Hepatocyte (in vitro differentiated cells): Measurements from ENCODE around the gene CHCHD4. TPM values are rescaled to one million over a fixed set of nuclear protein-coding genes. Genes with fewer than 3 reads are reported as not detected.

Experiments used
- DNase-seq: peaks from one replicate; pipeline ENCODE4 v3.0.0-alpha.2; 2016; ENCODE audit warnings: low spot score
- H2AFZ ChIP-seq: fragments of 200-600 bp; sonication (generic); 2 replicates; pipeline ENCODE4 v1.6.0; 2016; ENCODE audit warnings: antibody characterized with exemption, mild to moderate bottlenecking
- H3K27ac ChIP-seq: fragments of 200-600 bp; sonication (generic); 2 replicates; pipeline ENCODE4 v1.5.1; 2016; ENCODE audit warnings: mild to moderate bottlenecking
- H3K27me3 ChIP-seq: fragments of 200-600 bp; sonication (generic); 2 replicates; pipeline ENCODE4 v1.6.1; 2016
- H3K36me3 ChIP-seq: fragments of 200-600 bp; sonication (generic); replicated peaks from 2 replicates; pipeline ENCODE4 v1.5.1; 2016; ENCODE audit warnings: low read depth; ENCODE audit not compliant: insufficient read depth
- H3K4me1 ChIP-seq: fragments of 200-600 bp; sonication (generic); 2 replicates; pipeline ENCODE4 v1.5.1; 2016; ENCODE audit warnings: mild to moderate bottlenecking, moderate library complexity; ENCODE audit not compliant: insufficient read depth
- H3K4me2 ChIP-seq: fragments of 200-600 bp; sonication (generic); 2 replicates; pipeline ENCODE4 v1.6.0; 2016
- H3K4me3 ChIP-seq: fragments of 200-600 bp; sonication (generic); 2 replicates; pipeline ENCODE4 v1.5.1; 2016; ENCODE audit warnings: mild to moderate bottlenecking
- H3K79me2 ChIP-seq: fragments of 200-600 bp; sonication (generic); 2 replicates; pipeline ENCODE4 v1.6.0; 2017; ENCODE audit warnings: mild to moderate bottlenecking
- H3K9me2 ChIP-seq: fragments of 200-600 bp; sonication (generic); replicated peaks from 2 replicates; pipeline ENCODE4 v1.6.0; 2017; ENCODE audit warnings: mild to moderate bottlenecking; ENCODE audit not compliant: insufficient read depth
- H3K9me3 ChIP-seq: fragments of 200-600 bp; sonication (generic); 2 replicates; pipeline ENCODE4 v1.5.1; 2016; ENCODE audit warnings: low read depth, mild to moderate bottlenecking
- H4K20me1 ChIP-seq: fragments of 200-600 bp; sonication (generic); 2 replicates; pipeline ENCODE4 v1.6.0; 2016; ENCODE audit warnings: mild to moderate bottlenecking; ENCODE audit not compliant: insufficient read depth, poor library complexity, severe bottlenecking
- EZH2 ChIP-seq: fragments of 200-600 bp; sonication (generic); IDR thresholded peaks from 2 replicates; pipeline ENCODE4 v1.6.1; 2016; ENCODE audit warnings: antibody characterized with exemption, mild to moderate bottlenecking, borderline replicate concordance
- EZH2phosphoT487 ChIP-seq: fragments of 200-600 bp; sonication (generic); IDR thresholded peaks from one replicate; pipeline ENCODE4 v1.6.1; 2018; ENCODE audit warnings: antibody characterized with exemption, mild to moderate bottlenecking, low read depth, moderate library complexity; ENCODE audit not compliant: unreplicated experiment, severe bottlenecking
- WGBS: methylation state at CpG from one replicate; pipeline ENCODE4 v1.1.6; 2016; ENCODE audit warnings: low lambda C conversion rate; ENCODE audit errors: missing lambda C conversion rate; 5-methylcytosine and 5-hydroxymethylcytosine counted together
- polyA plus RNA-seq: library from polyadenylated mRNA; unstranded; fragments of >200 nt; fragmentation: Nextera tagmentation; extraction: Ambion mirVana; gene quantifications from 2 replicates; pipeline ENCODE4 v1.2.1, GENCODE V29; 2016
- total RNA-seq: library from RNA; depleted of rRNA; stranded (reverse); fragments of >200 nt; gene quantifications from 2 replicates; pipeline ENCODE4 v1.2.3, GENCODE V29; 2014
- TF ChIP-seq, protein P1 (sequence below): fragments of 200-600 bp; sonication (generic); IDR thresholded peaks from 2 replicates; pipeline ENCODE4 v1.5.1; 2016; ENCODE audit warnings: antibody characterized with exemption, mild to moderate bottlenecking; ENCODE audit not compliant: poor library complexity

The CHCHD4 gene
- total and polyA plus RNA-seq, 2 experiments from 2014 or later: 15.2 to 22.8 TPM

DNA sequence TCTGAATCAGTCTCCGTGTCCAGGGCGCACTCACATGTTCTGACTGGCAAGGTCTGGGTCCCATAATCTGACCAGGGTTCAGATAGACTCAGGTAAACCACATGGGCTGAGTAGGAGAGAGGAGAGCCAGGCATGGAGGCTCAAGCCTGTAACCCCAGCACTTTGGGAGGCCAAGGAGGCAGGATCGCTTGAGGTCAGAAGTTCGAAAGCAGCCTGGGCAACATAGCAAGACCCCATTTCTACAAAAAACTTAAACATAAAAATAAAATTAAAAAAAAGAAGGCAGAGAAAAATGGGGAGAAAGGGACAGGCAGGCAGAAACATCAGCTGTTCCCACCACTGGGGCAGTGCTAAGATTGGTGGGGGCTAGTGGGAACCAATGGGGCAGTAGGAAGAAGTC is 5.6 kb upstream of the CHCHD4 start:
- peaks cover 41% of the 10 kb centered on the region for H3K79me2 ChIP-seq
- TF ChIP-seq EZH2phosphoT487 (no peak), EZH2 (no peak)
- TF ChIP-seq, protein P1, sequence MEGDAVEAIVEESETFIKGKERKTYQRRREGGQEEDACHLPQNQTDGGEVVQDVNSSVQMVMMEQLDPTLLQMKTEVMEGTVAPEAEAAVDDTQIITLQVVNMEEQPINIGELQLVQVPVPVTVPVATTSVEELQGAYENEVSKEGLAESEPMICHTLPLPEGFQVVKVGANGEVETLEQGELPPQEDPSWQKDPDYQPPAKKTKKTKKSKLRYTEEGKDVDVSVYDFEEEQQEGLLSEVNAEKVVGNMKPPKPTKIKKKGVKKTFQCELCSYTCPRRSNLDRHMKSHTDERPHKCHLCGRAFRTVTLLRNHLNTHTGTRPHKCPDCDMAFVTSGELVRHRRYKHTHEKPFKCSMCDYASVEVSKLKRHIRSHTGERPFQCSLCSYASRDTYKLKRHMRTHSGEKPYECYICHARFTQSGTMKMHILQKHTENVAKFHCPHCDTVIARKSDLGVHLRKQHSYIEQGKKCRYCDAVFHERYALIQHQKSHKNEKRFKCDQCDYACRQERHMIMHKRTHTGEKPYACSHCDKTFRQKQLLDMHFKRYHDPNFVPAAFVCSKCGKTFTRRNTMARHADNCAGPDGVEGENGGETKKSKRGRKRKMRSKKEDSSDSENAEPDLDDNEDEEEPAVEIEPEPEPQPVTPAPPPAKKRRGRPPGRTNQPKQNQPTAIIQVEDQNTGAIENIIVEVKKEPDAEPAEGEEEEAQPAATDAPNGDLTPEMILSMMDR: no peak
- no peak overlapping the region for H3K27ac ChIP-seq
- H3K9me3 ChIP-seq: no peaks in the 10 kb centered on the region
- H3K9me2 ChIP-seq: no peaks in the 10 kb centered on the region
- WGBS: 93% methylated on average over 4 of the region's 4 CpGs
- H3K27me3 ChIP-seq: no peaks in the 10 kb centered on the region
- no peak for DNase-seq
- no peak overlapping the region for H3K4me2 ChIP-seq
- H3K36me3 ChIP-seq: no peaks in the 10 kb centered on the region
- peaks cover 9% of the 10 kb centered on the region for H3K4me1 ChIP-seq
- H4K20me1 ChIP-seq: peaks cover 22% of the 10 kb centered on the region
- no peak overlapping the region for H3K4me3 ChIP-seq
- H2AFZ ChIP-seq: no peak overlapping the region

DNA sequence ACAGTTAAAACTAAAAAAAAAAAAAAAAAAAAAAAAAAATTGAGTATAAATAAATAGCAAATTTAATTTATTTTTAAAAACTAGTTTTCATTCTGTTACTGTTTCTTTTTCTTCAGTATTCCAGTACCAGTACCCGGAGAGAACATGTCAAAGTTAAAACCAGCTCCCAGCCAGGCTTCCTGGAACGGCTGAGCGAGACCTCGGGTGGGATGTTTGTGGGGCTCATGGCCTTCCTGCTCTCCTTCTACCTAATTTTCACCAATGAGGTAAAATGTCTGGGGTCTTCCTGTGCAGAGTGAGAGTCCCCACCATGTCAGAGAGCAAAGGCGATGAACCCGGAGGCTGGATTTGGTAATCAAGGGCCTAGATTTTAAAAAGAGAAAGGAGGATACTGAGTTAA is 4.6 kb upstream of the CHCHD4 start:
- H3K36me3 ChIP-seq: no peaks in the 10 kb centered on the region
- H3K4me2 ChIP-seq: no peak overlapping the region
- no peak overlapping the region for H2AFZ ChIP-seq
- no peaks in the 10 kb centered on the region for H3K9me2 ChIP-seq
- H3K79me2 ChIP-seq: peaks cover 41% of the 10 kb centered on the region
- H3K9me3 ChIP-seq: no peaks in the 10 kb centered on the region
- TF ChIP-seq, protein P1: no peak
- H3K27ac ChIP-seq: no peak overlapping the region
- peaks cover 22% of the 10 kb centered on the region for H4K20me1 ChIP-seq
- no peaks in the 10 kb centered on the region for H3K27me3 ChIP-seq
- no peak overlapping the region for H3K4me3 ChIP-seq
- no peak for DNase-seq
- whole genome bisulfite sequencing: 98% methylated on average over 6 of the region's 6 CpGs
- peaks cover 9% of the 10 kb centered on the region for H3K4me1 ChIP-seq

DNA sequence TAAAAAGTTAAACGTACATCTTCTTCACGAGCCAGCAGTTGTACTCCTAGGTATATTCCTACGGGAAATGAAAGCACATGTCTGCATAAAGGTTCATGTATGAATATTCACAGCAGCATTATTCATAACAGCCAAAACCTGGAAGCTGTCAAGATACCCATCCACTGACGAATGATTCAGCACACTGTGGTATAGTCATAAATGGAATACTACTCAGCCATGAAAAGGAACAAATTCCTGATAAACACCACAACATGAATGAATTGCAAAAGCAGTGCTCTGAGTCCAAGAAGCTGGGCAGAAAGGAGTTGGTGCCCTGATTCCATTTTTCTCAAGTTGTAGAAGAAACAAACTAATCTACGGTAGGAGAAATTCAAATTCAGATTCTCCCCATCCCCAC is 4.1 kb upstream of the CHCHD4 start:
- H3K79me2 ChIP-seq: peaks cover 45% of the 10 kb centered on the region
- TF ChIP-seq EZH2: no peak
- TF ChIP-seq, protein P1: no peak
- TF ChIP-seq EZH2phosphoT487: no peak
- peaks cover 22% of the 10 kb centered on the region for H4K20me1 ChIP-seq
- H3K27ac ChIP-seq: no peak overlapping the region
- no peaks in the 10 kb centered on the region for H3K36me3 ChIP-seq
- H3K9me3 ChIP-seq: no peaks in the 10 kb centered on the region
- H3K4me1 ChIP-seq: peaks cover 10% of the 10 kb centered on the region
- no peak overlapping the region for H3K4me2 ChIP-seq
- H3K27me3 ChIP-seq: no peaks in the 10 kb centered on the region
- H3K9me2 ChIP-seq: no peaks in the 10 kb centered on the region
- H3K4me3 ChIP-seq: no peak overlapping the region
- DNase-seq: no peak
- 98% methylated on average over 5 of the region's 5 CpGs for WGBS
- no peak overlapping the region for H2AFZ ChIP-seq

- WGBS: 98% methylated on average over 12 of the region's 12 CpGs
- TF ChIP-seq EZH2phosphoT487 (no peak), EZH2 (no peak)
- TF ChIP-seq, protein P1: no peak
- Histone ChIP-seq H3K36me3 (no peaks in the 10 kb centered on the region), H3K9me2 (no peaks in the 10 kb centered on the region), H3K4me1 (peaks cover 17% of the 10 kb centered on the region), H3K27ac (no peak overlapping the region), H3K79me2 (peaks cover 56% of the 10 kb centered on the region), H3K4me2 (no peak overlapping the region), H4K20me1 (peaks cover 22% of the 10 kb centered on the region), H3K9me3 (no peaks in the 10 kb centered on the region), H2AFZ (no peak overlapping the region), H3K27me3 (no peaks in the 10 kb centered on the region), H3K4me3 (no peak overlapping the region)
- no peak for DNase-seq
Observed at GRCh38 chr3:14127516-14128161, 3.0 kb upstream of the CHCHD4 start.
